OCI-LY3 (cell line): Measurements from ENCODE around the gene TP53TG3D.
"Not testable (repeated sequence)": the region's sequence is repeated elsewhere in the genome, so short reads cannot be mapped to it uniquely, and the experiment has no call there.

Source experiments
- CTCF ChIP-seq: fragments of 200-600, 300-600 bp; sonication (generic); IDR thresholded peaks from 2 replicates; pipeline ENCODE4 v1.5.1; 2014; ENCODE audit warnings: antibody characterized with exemption, low read length, low read depth
- EZH2phosphoT487 ChIP-seq: fragments of 200-600 bp; shearing (Covaris generic); IDR thresholded peaks from 2 replicates; pipeline ENCODE4 v1.6.1; 2018; ENCODE audit warnings: antibody characterized with exemption, mixed run types, low read depth

- TF ChIP-seq CTCF, EZH2phosphoT487: not testable (repeated sequence)
These were observed 28.8 kb downstream of the TP53TG3D start for GRCh38 chr16:32281910-32282309.
